GM10266 (cell line): Measurements from ENCODE around the gene SRSF10.

ENCODE experiments used
- DNase-seq: peaks from one replicate; pipeline ENCODE4 v3.0.0; 2012; ENCODE audit errors: extremely low spot score
- CTCF ChIP-seq: IDR thresholded peaks from 2 replicates; pipeline ENCODE4 v1.5.1; 2012; ENCODE audit warnings: mild to moderate bottlenecking, low read depth; ENCODE audit not compliant: control insufficient read depth, insufficient read depth; ENCODE audit errors: missing control alignments

SRSF10 gene

GRCh38 chr1:23936481-23937176 lies 43.5 kb downstream of the SRSF10 start:
- TF ChIP-seq CTCF, result no peak
- no peak for DNase-seq

DNA sequence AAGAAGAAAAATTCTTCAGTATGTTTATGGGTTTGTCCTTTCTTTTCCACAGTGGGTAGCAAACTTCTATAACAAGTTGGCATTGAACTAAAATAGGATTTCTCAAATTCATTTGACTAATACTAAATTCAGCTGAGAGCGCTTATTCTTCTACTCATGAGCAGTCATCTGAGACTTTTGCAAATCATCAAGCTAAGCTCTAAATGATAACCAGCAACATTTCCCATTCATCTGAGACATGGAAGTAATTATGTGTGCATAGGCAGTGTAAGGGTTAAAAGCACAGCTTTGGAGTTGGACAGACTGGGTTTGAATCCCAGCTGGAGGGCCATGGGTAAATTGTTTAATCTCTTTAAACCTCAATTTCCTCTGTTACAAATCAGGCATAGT lies 48.6 kb downstream of the SRSF10 start:
- no peak for DNase-seq
- no peak for TF ChIP-seq CTCF

GRCh38 chr1:23930861-23931490 lies 49.2 kb downstream of the SRSF10 start:
- DNase-seq, result peak; percentile 48
- TF ChIP-seq CTCF, result no peak

DNA sequence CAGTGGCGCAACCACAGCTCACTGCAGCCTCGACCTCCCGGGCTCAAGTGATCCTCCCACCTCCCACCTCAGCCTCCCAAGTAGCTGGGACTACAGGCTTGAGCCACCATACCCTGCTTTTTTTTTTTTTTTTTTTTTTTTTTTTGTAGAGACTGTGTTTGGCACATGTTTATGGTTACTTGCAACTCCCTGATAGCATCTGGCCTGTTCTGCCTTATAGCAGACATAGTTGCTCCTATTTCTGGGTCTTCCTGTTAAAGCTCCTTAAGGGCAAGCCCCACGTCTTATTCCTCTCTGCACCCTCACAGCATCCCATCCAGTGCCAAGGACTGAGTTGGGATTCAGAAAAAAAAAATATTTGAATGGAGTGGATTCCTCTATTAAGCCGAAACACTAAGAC lies 49.9 kb downstream of the SRSF10 start:
- no peak for TF ChIP-seq CTCF
- DNase-seq, result no peak

DNA sequence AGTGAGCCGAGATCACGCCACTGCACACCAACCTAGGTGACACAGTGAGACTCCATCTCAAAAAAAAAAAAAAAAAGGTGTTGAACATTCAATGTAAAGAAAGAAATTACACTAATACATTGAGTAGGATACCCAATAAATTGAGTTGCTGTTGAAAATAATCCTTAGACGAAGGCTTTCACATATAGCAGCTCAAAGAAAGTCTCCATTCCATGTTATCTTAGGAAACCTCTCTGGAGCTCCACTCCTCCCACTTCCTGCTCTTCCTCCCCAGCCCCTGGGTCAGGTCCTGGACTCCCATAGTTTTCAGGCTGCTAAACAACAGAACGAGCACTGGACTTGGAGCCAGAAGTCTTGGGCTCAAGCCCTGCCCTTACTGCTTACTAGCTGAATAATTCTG lies 51.3 kb downstream of the SRSF10 start:
- no peak for TF ChIP-seq CTCF
- no peak for DNase-seq

DNA sequence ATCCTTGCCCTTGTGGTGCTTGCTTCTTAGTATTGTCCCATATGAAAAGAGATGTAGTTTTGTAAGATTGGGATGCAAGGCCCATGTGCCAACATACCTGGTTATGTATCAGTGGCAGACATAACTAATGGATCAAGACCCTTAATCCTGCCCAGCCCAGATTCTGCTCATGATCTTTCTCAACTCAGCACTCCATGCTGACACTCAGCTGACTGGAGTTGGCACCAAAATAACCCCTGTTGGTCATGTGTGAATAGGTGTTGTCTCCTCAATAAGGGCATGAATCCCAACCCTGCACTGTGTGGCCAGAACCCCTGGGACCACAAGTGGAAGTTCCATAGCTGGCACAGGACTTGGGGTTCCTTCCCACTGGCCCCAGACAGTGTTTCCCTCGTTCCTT lies 53.0 kb downstream of the SRSF10 start:
- peak; percentile 2 for DNase-seq
- no peak for TF ChIP-seq CTCF

GRCh38 chr1:23925279-23925678 lies 54.8 kb downstream of the SRSF10 start:
- no peak for DNase-seq
- TF ChIP-seq CTCF, result no peak
